Measurements from ENCODE around the gene TUBAL3.
"Not testable (repeated sequence)": the region's sequence is repeated elsewhere in the genome, so short reads cannot be mapped to it uniquely, and the experiment has no call there.

Gene TUBAL3

GRCh38 chr10:5396556-5397300, 7.9 kb downstream of the TUBAL3 start:
- Histone ChIP-seq H3K4me3 (ENCODE audit: low read length) (no peak overlapping the region), H3K4me1 (ENCODE audit: control insufficient read depth, low read depth, low read length) (no peaks in the 10 kb centered on the region)

GRCh38 chr10:5395168-5395567, 9.5 kb downstream of the TUBAL3 start:
- peaks cover 15% of the 10 kb centered on the region for H3K9me3 ChIP-seq (ENCODE audit: control insufficient read depth, low read depth, low read length)
- no peak overlapping the region for H3K9ac ChIP-seq (ENCODE audit: low read length)
- no peak overlapping the region for H3K4me3 ChIP-seq (ENCODE audit: low read length)
- H3K27ac ChIP-seq (ENCODE audit: low read length): no peak overlapping the region
- no peaks in the 10 kb centered on the region for H3K36me3 ChIP-seq (ENCODE audit: control insufficient read depth, low read depth, low read length)
- no peaks in the 10 kb centered on the region for H3K4me1 ChIP-seq (ENCODE audit: control insufficient read depth, low read depth, low read length)
- H3K27me3 ChIP-seq (ENCODE audit: control insufficient read depth, insufficient read depth, low read length): no peaks in the 10 kb centered on the region

More at GRCh38 chr10:5396556-5397300, 7.9 kb downstream of the TUBAL3 start:
- no peak overlapping the region for H3K9ac ChIP-seq (ENCODE audit: low read length)
- peaks cover 1% of the 10 kb centered on the region for H3K9me3 ChIP-seq (ENCODE audit: control insufficient read depth, low read depth, low read length)
- H3K27me3 ChIP-seq (ENCODE audit: control insufficient read depth, insufficient read depth, low read length): no peaks in the 10 kb centered on the region
- no peak overlapping the region for H3K27ac ChIP-seq (ENCODE audit: low read length)
- H3K36me3 ChIP-seq (ENCODE audit: control insufficient read depth, low read depth, low read length): no peaks in the 10 kb centered on the region

GRCh38 chr10:5393529-5393928, 11.1 kb downstream of the TUBAL3 start:
- Histone ChIP-seq H3K4me1 (ENCODE audit: control insufficient read depth, low read depth, low read length) (no peaks in the 10 kb centered on the region), H3K36me3 (ENCODE audit: control insufficient read depth, low read depth, low read length) (no peaks in the 10 kb centered on the region), H3K27ac (ENCODE audit: low read length) (no peak overlapping the region), H3K9ac (ENCODE audit: low read length) (no peak overlapping the region), H3K4me3 (ENCODE audit: low read length) (no peak overlapping the region), H3K9me3 (ENCODE audit: control insufficient read depth, low read depth, low read length) (peaks cover 23% of the 10 kb centered on the region), H3K27me3 (ENCODE audit: control insufficient read depth, insufficient read depth, low read length) (no peaks in the 10 kb centered on the region)

GRCh38 chr10:5391790-5392189, 12.8 kb downstream of the TUBAL3 start:
- H3K9ac ChIP-seq (ENCODE audit: low read length): no peak overlapping the region
- H3K4me1 ChIP-seq (ENCODE audit: control insufficient read depth, low read depth, low read length): no peaks in the 10 kb centered on the region
- H3K36me3 ChIP-seq (ENCODE audit: control insufficient read depth, low read depth, low read length): no peaks in the 10 kb centered on the region
- no peak overlapping the region for H3K4me3 ChIP-seq (ENCODE audit: low read length)
- peaks cover 23% of the 10 kb centered on the region for H3K9me3 ChIP-seq (ENCODE audit: control insufficient read depth, low read depth, low read length)
- no peak overlapping the region for H3K27ac ChIP-seq (ENCODE audit: low read length)
- H3K27me3 ChIP-seq (ENCODE audit: control insufficient read depth, insufficient read depth, low read length): no peaks in the 10 kb centered on the region

- Histone ChIP-seq H3K9me3 (ENCODE audit: control insufficient read depth, low read depth, low read length) (peaks cover 23% of the 10 kb centered on the region), H3K4me3 (ENCODE audit: low read length) (no peak overlapping the region), H3K36me3 (ENCODE audit: control insufficient read depth, low read depth, low read length) (no peaks in the 10 kb centered on the region), H3K27ac (ENCODE audit: low read length) (no peak overlapping the region), H3K9ac (ENCODE audit: low read length) (no peak overlapping the region), H3K4me1 (ENCODE audit: control insufficient read depth, low read depth, low read length) (no peaks in the 10 kb centered on the region), H3K27me3 (ENCODE audit: control insufficient read depth, insufficient read depth, low read length) (no peaks in the 10 kb centered on the region)
Measured at GRCh38 chr10:5390607-5391205, 13.9 kb downstream of the TUBAL3 start.

GRCh38 chr10:5387169-5387568, 17.5 kb downstream of the TUBAL3 start:
- Histone ChIP-seq H3K27me3 (ENCODE audit: control insufficient read depth, insufficient read depth, low read length) (no peaks in the 10 kb centered on the region), H3K36me3 (ENCODE audit: control insufficient read depth, low read depth, low read length) (no peaks in the 10 kb centered on the region), H3K4me1 (ENCODE audit: control insufficient read depth, low read depth, low read length) (no peaks in the 10 kb centered on the region), H3K27ac (ENCODE audit: low read length) (no peak overlapping the region), H3K9ac (ENCODE audit: low read length) (no peak overlapping the region), H3K9me3 (ENCODE audit: control insufficient read depth, low read depth, low read length) (peaks cover 23% of the 10 kb centered on the region), H3K4me3 (ENCODE audit: low read length) (no peak overlapping the region)

GRCh38 chr10:5385224-5385623, 19.4 kb downstream of the TUBAL3 start:
- Histone ChIP-seq H3K9ac (ENCODE audit: low read length) (no peak overlapping the region), H3K4me3 (ENCODE audit: low read length) (no peak overlapping the region), H3K27me3 (ENCODE audit: control insufficient read depth, insufficient read depth, low read length) (no peaks in the 10 kb centered on the region)

GRCh38 chr10:5381187-5381586, 23.4 kb downstream of the TUBAL3 start:
- Histone ChIP-seq H3K27me3 (ENCODE audit: control insufficient read depth, insufficient read depth, low read length) (no peaks in the 10 kb centered on the region), H3K4me1 (ENCODE audit: control insufficient read depth, low read depth, low read length) (no peaks in the 10 kb centered on the region), H3K9me3 (ENCODE audit: control insufficient read depth, low read depth, low read length) (no peaks in the 10 kb centered on the region), H3K36me3 (ENCODE audit: control insufficient read depth, low read depth, low read length) (no peaks in the 10 kb centered on the region), H3K4me3 (ENCODE audit: low read length) (no peak overlapping the region), H3K9ac (ENCODE audit: low read length) (no peak overlapping the region), H3K27ac (ENCODE audit: low read length) (no peak overlapping the region)

More at GRCh38 chr10:5385224-5385623, 19.4 kb downstream of the TUBAL3 start:
- Histone ChIP-seq H3K4me1 (ENCODE audit: control insufficient read depth, low read depth, low read length) (no peaks in the 10 kb centered on the region), H3K9me3 (ENCODE audit: control insufficient read depth, low read depth, low read length) (peaks cover 8% of the 10 kb centered on the region), H3K36me3 (ENCODE audit: control insufficient read depth, low read depth, low read length) (no peaks in the 10 kb centered on the region), H3K27ac (ENCODE audit: low read length) (no peak overlapping the region)

GRCh38 chr10:5380395-5380794, 24.2 kb downstream of the TUBAL3 start:
- not testable (repeated sequence) for H3K9me3 ChIP-seq (ENCODE audit: control insufficient read depth, low read depth, low read length); H3K36me3 ChIP-seq (ENCODE audit: control insufficient read depth, low read depth, low read length); H3K27me3 ChIP-seq (ENCODE audit: control insufficient read depth, insufficient read depth, low read length); H3K4me1 ChIP-seq (ENCODE audit: control insufficient read depth, low read depth, low read length); H3K27ac ChIP-seq (ENCODE audit: low read length); H3K4me3 ChIP-seq (ENCODE audit: low read length); H3K9ac ChIP-seq (ENCODE audit: low read length)

- not testable (repeated sequence) for H3K36me3 ChIP-seq (ENCODE audit: control insufficient read depth, low read depth, low read length); H3K27ac ChIP-seq (ENCODE audit: low read length); H3K27me3 ChIP-seq (ENCODE audit: control insufficient read depth, insufficient read depth, low read length); H3K4me3 ChIP-seq (ENCODE audit: low read length); H3K9ac ChIP-seq (ENCODE audit: low read length); H3K9me3 ChIP-seq (ENCODE audit: control insufficient read depth, low read depth, low read length); H3K4me1 ChIP-seq (ENCODE audit: control insufficient read depth, low read depth, low read length)
Measured at GRCh38 chr10:5379202-5379601, 25.4 kb downstream of the TUBAL3 start.

- H3K9me3 ChIP-seq (ENCODE audit: control insufficient read depth, low read depth, low read length): no peaks in the 10 kb centered on the region
- no peak overlapping the region for H3K9ac ChIP-seq (ENCODE audit: low read length)
- H3K4me1 ChIP-seq (ENCODE audit: control insufficient read depth, low read depth, low read length): no peaks in the 10 kb centered on the region
- H3K36me3 ChIP-seq (ENCODE audit: control insufficient read depth, low read depth, low read length): no peaks in the 10 kb centered on the region
- H3K27me3 ChIP-seq (ENCODE audit: control insufficient read depth, insufficient read depth, low read length): no peaks in the 10 kb centered on the region
- H3K4me3 ChIP-seq (ENCODE audit: low read length): no peak overlapping the region
- no peak overlapping the region for H3K27ac ChIP-seq (ENCODE audit: low read length)
Measured at GRCh38 chr10:5376450-5376849, 28.2 kb downstream of the TUBAL3 start.

Measured in iPS-18a (cell line).